Neuron (in vitro differentiated cells): Measurements from ENCODE around the gene NKX6-2.

Experiments
- H2AFZ ChIP-seq: one replicate; pipeline ENCODE4 v1.6.1; 2013; ENCODE audit warnings: low read depth, mild to moderate bottlenecking, inconsistent platforms, low read length, moderate library complexity
- H3K27me3 ChIP-seq: one replicate; pipeline ENCODE4 v1.6.1; 2013; ENCODE audit warnings: low read length; ENCODE audit not compliant: insufficient read depth
- H3K36me3 ChIP-seq: one replicate; pipeline ENCODE4 v1.6.1; 2013; ENCODE audit warnings: low read length; ENCODE audit not compliant: insufficient read depth
- H3K4me1 ChIP-seq: one replicate; pipeline ENCODE4 v1.6.1; 2013; ENCODE audit warnings: low read length; ENCODE audit not compliant: insufficient read depth
- H3K4me3 ChIP-seq: 2 replicates; pipeline ENCODE4 v1.5.1; 2013; ENCODE audit warnings: mild to moderate bottlenecking, low read length, moderate library complexity
- H3K9me3 ChIP-seq: one replicate; pipeline ENCODE4 v1.6.1; 2013; ENCODE audit warnings: low read length

The NKX6-2 gene

DNA sequence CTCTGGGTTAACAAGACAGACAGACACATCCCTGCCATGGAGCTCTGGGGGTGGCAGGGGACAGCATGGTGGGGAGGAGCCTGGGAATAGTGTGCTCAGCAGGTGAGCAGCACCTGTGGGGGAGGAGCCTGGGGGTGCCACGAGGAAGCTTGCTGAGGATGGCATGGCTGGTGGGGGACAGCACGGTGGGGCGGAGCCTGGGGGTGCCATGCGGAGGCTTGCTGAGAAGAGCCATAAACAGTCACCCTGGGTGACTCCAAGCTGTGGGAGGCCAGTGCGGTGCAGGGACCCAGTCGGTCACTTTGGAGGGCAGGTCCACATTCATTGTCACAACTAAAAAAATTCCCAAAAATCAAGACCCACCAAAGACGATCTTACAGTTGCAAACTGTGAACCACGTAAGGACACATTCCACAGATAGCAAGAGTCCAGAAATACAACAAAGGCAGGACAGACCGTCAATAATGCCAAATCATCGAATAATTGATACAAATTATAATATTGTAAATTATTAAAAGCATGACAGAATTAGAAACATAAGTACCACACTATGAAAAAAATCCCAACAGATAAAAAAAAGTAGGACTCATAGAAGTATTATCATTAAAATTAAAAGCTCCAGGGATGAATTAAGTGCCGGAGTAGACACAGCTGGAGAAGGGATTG lies 24.4 kb downstream of the NKX6-2 start:
- Histone ChIP-seq H3K9me3 (peaks cover 20% of the 10 kb centered on the region), H2AFZ (no peak overlapping the region), H3K36me3 (peaks cover 4% of the 10 kb centered on the region), H3K4me3 (no peak overlapping the region), H3K4me1 (no peaks in the 10 kb centered on the region), H3K27me3 (no peaks in the 10 kb centered on the region)

DNA sequence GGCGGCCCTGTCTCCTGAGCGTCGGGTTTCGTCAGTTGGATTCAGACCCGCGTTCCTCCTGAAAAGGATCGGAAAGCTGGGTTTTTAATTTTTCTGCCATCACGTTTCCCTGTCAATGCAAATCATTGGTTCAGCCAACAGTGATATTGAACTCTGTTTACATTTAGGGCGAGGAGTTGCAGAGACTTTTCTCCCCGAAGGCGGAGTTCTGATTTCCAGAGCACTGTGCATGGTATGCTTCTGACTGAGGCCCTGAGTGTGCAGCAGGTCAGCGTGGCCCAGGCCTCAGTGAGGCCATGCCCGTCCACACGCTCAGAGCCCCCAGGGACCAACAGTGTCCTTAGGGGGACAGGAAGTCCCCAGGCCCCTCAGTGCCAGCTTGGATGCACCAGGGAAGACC lies 27.1 kb downstream of the NKX6-2 start:
- no peak overlapping the region for H3K4me3 ChIP-seq

DNA sequence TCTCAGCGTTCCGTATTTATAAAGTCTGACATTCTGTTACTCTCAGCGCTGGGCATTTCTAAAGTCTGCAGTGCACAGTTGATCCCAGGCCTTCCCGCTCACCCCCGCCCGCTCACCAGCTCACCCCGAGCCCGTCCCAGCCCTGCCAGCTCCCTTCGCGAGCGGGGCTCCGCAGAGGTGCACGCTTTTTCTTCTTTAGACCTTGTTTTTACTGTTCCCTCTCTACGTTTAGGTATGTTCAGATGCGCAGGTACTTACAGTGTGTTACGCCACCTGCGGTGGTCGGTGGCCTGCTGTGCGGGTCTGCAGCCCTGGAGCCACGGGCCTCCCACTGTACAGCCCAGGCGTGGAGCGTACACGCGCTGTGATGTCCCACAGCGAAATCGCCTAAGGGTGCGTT lies 28.8 kb downstream of the NKX6-2 start:
- Histone ChIP-seq H2AFZ (no peak overlapping the region), H3K27me3 (no peaks in the 10 kb centered on the region), H3K9me3 (peaks cover 31% of the 10 kb centered on the region), H3K36me3 (peaks cover 9% of the 10 kb centered on the region), H3K4me1 (no peaks in the 10 kb centered on the region), H3K4me3 (no peak overlapping the region)

More for the DNA sequence above, 27.1 kb downstream of the NKX6-2 start:
- Histone ChIP-seq H3K4me1 (no peaks in the 10 kb centered on the region), H2AFZ (no peak overlapping the region), H3K27me3 (no peaks in the 10 kb centered on the region), H3K9me3 (peaks cover 31% of the 10 kb centered on the region), H3K36me3 (peaks cover 9% of the 10 kb centered on the region)

DNA sequence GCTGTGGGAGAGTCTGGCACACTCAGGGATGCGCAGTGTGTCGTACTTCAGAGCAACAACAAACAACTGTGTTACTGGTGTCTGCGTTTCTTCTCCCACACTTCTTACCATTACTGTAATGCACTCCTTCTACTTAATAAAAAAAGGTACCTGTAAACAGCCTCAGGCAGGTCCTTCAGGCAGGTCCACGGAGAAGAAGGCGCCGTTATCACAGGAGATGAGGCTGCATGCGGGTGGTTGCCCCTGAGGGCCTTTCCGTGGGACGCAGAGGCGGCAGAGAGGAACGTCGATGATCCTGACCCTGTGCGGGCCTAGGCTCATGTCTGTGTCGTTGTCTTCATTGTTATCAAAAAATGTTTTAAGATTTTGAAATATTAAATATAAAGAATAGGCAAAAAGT lies 29.4 kb downstream of the NKX6-2 start:
- Histone ChIP-seq H2AFZ (no peak overlapping the region), H3K36me3 (peaks cover 9% of the 10 kb centered on the region), H3K4me1 (no peaks in the 10 kb centered on the region), H3K27me3 (no peaks in the 10 kb centered on the region), H3K4me3 (no peak overlapping the region), H3K9me3 (peaks cover 27% of the 10 kb centered on the region)

DNA sequence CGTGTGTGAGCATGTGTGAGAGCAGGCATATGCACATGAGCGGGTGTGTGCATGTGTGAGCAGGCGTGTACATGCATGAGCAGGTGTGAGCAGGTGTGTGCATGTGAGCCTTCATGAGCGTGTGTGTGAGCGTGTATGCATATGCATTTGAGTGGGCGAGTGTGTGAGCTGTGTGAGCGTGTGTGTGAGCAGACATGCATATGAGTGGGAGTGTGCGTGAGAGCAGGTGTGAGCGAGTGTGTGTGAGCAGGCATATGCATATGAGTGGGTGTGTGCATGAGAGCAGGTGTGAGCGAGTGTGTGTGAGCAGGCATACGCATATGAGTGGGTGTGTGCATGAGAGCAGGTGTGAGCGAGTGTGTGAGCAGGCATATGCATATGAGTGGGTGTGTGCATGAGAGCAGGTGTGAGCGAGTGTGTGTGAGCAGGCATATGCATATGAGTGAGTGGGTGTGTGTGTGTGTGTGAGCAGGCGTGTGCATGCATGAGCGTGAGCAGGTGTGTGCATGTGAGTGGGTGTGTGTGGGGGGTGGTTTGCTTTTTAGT lies 30.7 kb downstream of the NKX6-2 start:
- no peaks in the 10 kb centered on the region for H3K4me1 ChIP-seq
- H2AFZ ChIP-seq, result no peak overlapping the region
- no peaks in the 10 kb centered on the region for H3K27me3 ChIP-seq
- no peak overlapping the region for H3K4me3 ChIP-seq
- H3K9me3 ChIP-seq, result peaks cover 17% of the 10 kb centered on the region
- H3K36me3 ChIP-seq, result peaks cover 9% of the 10 kb centered on the region

DNA sequence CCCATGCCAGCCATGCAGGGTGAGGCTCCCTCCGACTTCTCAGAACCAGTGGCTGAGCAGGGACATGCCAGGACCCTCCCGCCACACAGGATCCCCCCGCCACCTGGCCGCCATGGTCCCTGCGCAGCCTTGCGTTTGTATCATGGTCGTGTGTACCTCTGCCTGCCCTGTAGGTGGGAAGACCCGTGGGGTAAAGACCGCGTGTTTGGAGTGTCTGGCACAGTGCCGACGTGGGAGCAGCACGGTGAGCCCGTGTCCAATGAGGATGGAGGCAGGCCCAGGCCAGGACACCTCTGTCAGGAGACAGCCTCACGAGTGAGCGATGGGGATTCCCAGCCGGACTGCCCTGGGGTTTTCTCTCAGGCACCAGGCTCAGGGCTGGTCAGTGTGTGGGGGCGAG lies 31.9 kb downstream of the NKX6-2 start:
- H3K9me3 ChIP-seq, result peaks cover 15% of the 10 kb centered on the region
- no peaks in the 10 kb centered on the region for H3K4me1 ChIP-seq
- H3K27me3 ChIP-seq, result no peaks in the 10 kb centered on the region
- peaks cover 9% of the 10 kb centered on the region for H3K36me3 ChIP-seq
- no peak overlapping the region for H2AFZ ChIP-seq
- H3K4me3 ChIP-seq, result no peak overlapping the region

DNA sequence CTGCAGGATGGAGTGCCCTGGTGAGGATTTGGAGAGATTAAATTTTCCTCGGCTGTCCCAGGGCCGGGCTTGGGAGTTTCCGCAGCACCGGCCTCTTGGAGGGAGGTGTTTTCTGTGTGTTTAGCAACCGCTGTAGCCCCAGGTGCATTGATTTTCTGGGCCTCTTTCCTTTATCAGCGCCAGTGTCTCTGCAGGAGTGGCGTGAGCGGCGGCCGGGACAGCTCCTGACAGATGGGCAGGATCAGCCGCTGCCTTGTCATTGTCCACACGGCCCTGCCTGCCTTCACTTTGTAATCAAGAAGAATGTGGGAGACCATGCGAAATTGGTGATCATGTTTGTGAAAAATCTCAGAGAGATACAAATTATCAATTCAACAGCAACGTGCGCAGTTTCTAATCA lies 32.4 kb downstream of the NKX6-2 start:
- H3K27me3 ChIP-seq, result no peaks in the 10 kb centered on the region
- H3K9me3 ChIP-seq, result peaks cover 15% of the 10 kb centered on the region
- H3K36me3 ChIP-seq, result peaks cover 9% of the 10 kb centered on the region
- H3K4me3 ChIP-seq, result no peak overlapping the region
- H2AFZ ChIP-seq, result no peak overlapping the region
- no peaks in the 10 kb centered on the region for H3K4me1 ChIP-seq

DNA sequence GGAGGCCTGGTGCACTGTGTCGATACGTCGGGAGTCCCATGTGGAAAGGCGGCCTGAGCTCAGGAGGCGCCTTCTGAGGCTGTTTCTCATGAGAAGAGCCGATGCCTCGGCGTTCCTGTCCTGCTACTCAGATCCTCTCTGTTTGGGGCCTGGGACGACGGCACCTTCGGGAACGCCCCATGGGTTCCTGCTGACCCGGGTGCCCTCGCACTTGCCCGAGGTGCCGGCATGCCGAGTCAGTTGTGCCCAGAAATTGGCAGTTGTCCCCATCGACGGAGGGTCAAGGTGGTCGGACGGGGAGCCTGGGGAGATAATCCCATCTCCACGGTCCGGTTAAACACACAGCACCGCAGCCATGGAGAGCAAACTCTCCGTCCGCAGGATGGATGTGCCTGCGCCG lies 33.0 kb downstream of the NKX6-2 start:
- no peaks in the 10 kb centered on the region for H3K27me3 ChIP-seq
- no peak overlapping the region for H2AFZ ChIP-seq
- peaks cover 9% of the 10 kb centered on the region for H3K36me3 ChIP-seq
- no peak overlapping the region for H3K4me3 ChIP-seq
- peaks cover 3% of the 10 kb centered on the region for H3K4me1 ChIP-seq
- peaks cover 15% of the 10 kb centered on the region for H3K9me3 ChIP-seq

DNA sequence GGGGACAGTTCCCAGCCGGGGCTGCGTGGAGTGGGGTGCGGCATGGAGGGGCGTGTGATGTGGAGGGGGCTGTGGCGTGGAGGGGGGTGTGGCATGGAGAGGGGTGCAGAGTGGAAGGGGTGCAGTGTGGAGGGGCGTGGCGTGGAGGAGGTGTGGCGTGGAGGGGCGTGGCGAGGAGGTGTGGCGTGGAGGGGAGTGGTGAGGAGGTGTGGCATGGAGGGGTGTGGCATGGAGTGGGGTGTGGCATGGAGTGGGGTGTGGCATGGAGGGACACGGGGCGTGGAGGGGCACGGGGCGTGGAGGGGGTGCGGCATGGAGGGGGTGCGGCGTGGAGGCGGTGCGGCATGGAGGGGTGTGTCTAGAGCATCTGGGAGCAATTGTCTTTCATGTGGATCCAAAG lies 33.6 kb downstream of the NKX6-2 start:
- H3K4me3 ChIP-seq, result no peak overlapping the region
- no peaks in the 10 kb centered on the region for H3K27me3 ChIP-seq
- H3K36me3 ChIP-seq, result peaks cover 7% of the 10 kb centered on the region
- peaks cover 4% of the 10 kb centered on the region for H3K4me1 ChIP-seq
- H3K9me3 ChIP-seq, result peaks cover 13% of the 10 kb centered on the region
- no peak overlapping the region for H2AFZ ChIP-seq

DNA sequence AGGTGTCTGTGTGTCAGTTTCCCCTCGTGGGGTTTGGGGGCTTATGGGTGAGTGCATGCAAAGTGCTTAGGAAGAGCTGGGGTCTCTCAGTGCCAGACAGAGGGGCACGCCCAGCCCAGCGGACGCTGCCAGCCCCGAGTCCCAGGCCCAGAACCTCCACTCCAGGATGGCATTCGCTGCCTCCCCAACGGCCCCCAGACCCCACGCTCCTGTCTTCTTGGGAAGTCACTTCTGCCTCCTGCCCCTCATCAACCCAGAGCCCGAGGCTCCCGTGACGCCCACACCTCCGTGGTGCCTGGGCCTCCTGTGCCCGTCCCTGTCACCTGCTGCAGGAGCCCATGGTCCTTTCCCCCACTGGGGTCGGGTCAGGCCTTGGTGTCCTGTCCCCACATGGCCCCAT lies 35.0 kb downstream of the NKX6-2 start:
- Histone ChIP-seq H3K9me3 (peaks cover 6% of the 10 kb centered on the region), H3K36me3 (peaks cover under 1% of the 10 kb centered on the region), H3K27me3 (no peaks in the 10 kb centered on the region), H2AFZ (no peak overlapping the region), H3K4me1 (peaks cover 19% of the 10 kb centered on the region), H3K4me3 (no peak overlapping the region)

DNA sequence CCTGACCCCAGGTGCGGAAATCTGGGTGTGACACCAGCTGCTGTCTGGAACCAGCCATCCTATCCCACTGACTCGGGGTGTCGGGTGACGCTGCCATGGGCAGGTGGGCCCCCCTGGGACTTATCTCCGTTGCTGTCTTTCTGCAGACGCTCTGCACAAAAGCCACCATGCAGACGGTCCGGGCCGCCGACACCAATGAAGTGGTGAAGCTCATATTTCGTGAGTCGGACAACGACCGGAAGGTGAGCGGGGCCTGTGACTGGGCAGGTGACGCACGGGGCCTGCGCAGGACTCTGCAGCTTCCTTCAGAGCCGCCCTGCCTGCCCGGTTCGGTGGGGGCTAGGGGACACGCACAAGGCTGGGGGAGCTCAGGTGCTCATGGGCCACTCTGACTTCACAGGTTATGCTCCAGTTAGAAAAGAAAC lies 36.6 kb downstream of the NKX6-2 start:
- H3K4me3 ChIP-seq, result no peak overlapping the region
- H3K9me3 ChIP-seq, result no peaks in the 10 kb centered on the region
- no peaks in the 10 kb centered on the region for H3K36me3 ChIP-seq
- no peak overlapping the region for H2AFZ ChIP-seq
- H3K27me3 ChIP-seq, result no peaks in the 10 kb centered on the region
- peaks cover 19% of the 10 kb centered on the region for H3K4me1 ChIP-seq

DNA sequence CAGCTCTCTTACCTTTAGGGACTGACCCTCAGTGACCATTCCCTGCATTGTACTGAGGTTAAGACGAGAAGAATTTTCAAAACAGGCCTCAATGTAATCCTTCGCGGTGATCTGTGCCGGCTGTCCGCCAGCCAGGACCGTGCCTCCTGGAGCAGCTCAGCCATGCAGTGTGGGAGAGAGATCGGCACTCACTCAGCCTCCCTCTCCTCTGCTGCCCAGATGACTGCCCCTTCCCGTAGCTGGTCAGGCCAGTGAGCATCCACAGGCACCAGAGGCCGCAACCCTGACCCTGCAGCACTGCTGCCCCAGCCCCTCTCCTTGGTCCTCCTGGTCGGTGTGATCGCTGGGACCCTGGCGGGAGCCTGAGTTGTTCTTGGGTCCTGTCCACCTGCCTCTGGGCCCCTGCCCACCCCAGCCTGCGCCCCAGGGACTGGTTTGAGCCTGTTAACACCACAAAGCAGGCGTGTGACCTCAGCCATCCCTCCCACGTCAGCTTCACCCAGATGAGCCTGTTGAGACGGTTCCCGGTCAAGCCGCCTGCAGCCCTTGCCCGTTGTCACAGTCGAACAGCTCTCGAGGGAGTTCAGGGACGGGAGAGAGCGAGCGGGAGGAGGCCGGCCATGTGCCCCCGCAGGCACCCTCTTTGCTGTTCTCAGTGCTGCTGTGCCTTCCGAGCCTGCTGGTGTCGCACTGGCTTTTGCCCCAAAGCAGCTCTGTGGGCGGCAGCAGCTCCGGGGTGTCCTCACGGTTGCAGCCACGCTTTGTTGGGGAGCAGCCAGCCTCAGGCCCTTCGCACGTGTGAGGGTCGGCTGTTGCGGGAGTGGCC lies 37.2 kb downstream of the NKX6-2 start:
- no peaks in the 10 kb centered on the region for H3K9me3 ChIP-seq
- no peak overlapping the region for H2AFZ ChIP-seq
- no peaks in the 10 kb centered on the region for H3K27me3 ChIP-seq
- H3K4me3 ChIP-seq, result no peak overlapping the region
- H3K4me1 ChIP-seq, result peaks cover 21% of the 10 kb centered on the region
- H3K36me3 ChIP-seq, result no peaks in the 10 kb centered on the region

DNA sequence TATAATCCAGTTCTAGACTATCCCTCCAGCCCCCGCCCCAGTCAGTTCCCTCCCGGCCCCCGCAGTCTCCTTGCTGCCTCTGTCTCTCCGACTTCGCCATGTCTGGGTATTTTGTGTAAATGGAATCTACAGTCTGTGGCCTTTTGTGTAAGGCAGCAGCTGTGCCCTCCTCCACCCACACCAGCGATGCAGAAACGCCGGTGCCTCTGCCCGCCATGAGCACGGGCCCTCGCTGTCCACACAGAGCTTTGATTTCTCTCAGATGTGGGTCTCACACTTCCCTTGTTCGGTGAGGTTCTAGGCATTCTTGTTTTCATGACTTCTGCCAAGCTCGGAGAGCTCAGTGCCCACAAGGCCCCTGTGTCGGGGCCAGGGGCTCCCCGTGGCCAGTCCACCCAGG lies 37.8 kb downstream of the NKX6-2 start:
- Histone ChIP-seq H3K9me3 (no peaks in the 10 kb centered on the region), H3K4me3 (no peak overlapping the region), H2AFZ (no peak overlapping the region), H3K27me3 (no peaks in the 10 kb centered on the region), H3K36me3 (no peaks in the 10 kb centered on the region), H3K4me1 (peaks cover 25% of the 10 kb centered on the region)
